OCI-LY3 (cell line): ENCODE data around the gene MEF2C.
"Not testable (repeated sequence)": the region's sequence is repeated elsewhere in the genome, so short reads cannot be mapped to it uniquely, and the experiment has no call there.

Source experiments
- H2AFZ ChIP-seq: fragments of 200-600, 300-600 bp; shearing (Covaris generic); 2 replicates; pipeline ENCODE4 v1.6.0; 2014; ENCODE audit warnings: antibody characterized with exemption, low read depth, low read length
- H3K27ac ChIP-seq: fragments of 200-600, 300-600 bp; sonication (generic); 2 replicates; pipeline ENCODE4 v1.5.1; 2014; ENCODE audit warnings: mild to moderate bottlenecking, low read length, moderate library complexity, mixed read lengths
- H3K27me3 ChIP-seq: fragments of 200-600, 300-600 bp; sonication (generic); 2 replicates; pipeline ENCODE4 v1.6.1; 2014; ENCODE audit warnings: low read depth, low read length, mixed read lengths
- H3K36me3 ChIP-seq: fragments of 200-600, 300-600 bp; sonication (generic); replicated peaks from 2 replicates; pipeline ENCODE3; 2014; ENCODE audit warnings: low read depth, low read length, mixed read lengths
- H3K4me1 ChIP-seq: fragments of 300-600, 200-600 bp; sonication (generic); 2 replicates; pipeline ENCODE4 v1.6.1; 2014; ENCODE audit warnings: low read length, mixed read lengths
- H3K4me2 ChIP-seq: fragments of 200-600, 300-600 bp; sonication (generic); 2 replicates; pipeline ENCODE4 v1.6.1; 2014; ENCODE audit warnings: low read length, mixed read lengths
- H3K4me3 ChIP-seq: fragments of 300-600, 200-600 bp; sonication (generic); 2 replicates; pipeline ENCODE4 v1.5.1; 2014; ENCODE audit warnings: antibody characterized with exemption, mild to moderate bottlenecking, low read length, moderate library complexity
- H3K79me2 ChIP-seq: fragments of 300-600, 200-600 bp; shearing (Covaris generic); 2 replicates; pipeline ENCODE4 v1.6.1; 2014; ENCODE audit warnings: mild to moderate bottlenecking, low read length, mixed read lengths
- H3K9ac ChIP-seq: fragments of 300-600, 200-600 bp; shearing (Covaris generic); 2 replicates; pipeline ENCODE4 v1.6.0; 2014; ENCODE audit warnings: mild to moderate bottlenecking, low read length, moderate library complexity
- H3K9me3 ChIP-seq: fragments of 200-600, 300-600 bp; shearing (Covaris generic); 2 replicates; pipeline ENCODE4 v1.6.1; 2014; ENCODE audit warnings: low read length, mixed read lengths; ENCODE audit not compliant: insufficient read depth
- H4K20me1 ChIP-seq: fragments of 200-600, 300-600 bp; sonication (generic); 2 replicates; pipeline ENCODE4 v1.6.1; 2016; ENCODE audit warnings: low read length, mixed read lengths; ENCODE audit not compliant: insufficient read depth
- CTCF ChIP-seq: fragments of 200-600, 300-600 bp; sonication (generic); IDR thresholded peaks from 2 replicates; pipeline ENCODE4 v1.5.1; 2014; ENCODE audit warnings: antibody characterized with exemption, low read length, low read depth
- EZH2phosphoT487 ChIP-seq: fragments of 200-600 bp; shearing (Covaris generic); IDR thresholded peaks from 2 replicates; pipeline ENCODE4 v1.6.1; 2018; ENCODE audit warnings: antibody characterized with exemption, mixed run types, low read depth

The MEF2C gene

GRCh38 chr5:88926774-88927173, 43.8 kb upstream of the MEF2C start:
- no peak for TF ChIP-seq EZH2phosphoT487
- no peak for TF ChIP-seq CTCF
- H3K4me3 ChIP-seq: no peak overlapping the region
- no peak overlapping the region for H3K27ac ChIP-seq
- H4K20me1 ChIP-seq: no peaks in the 10 kb centered on the region
- H3K4me1 ChIP-seq: no peaks in the 10 kb centered on the region
- H3K9me3 ChIP-seq: no peaks in the 10 kb centered on the region
- H2AFZ ChIP-seq: no peak overlapping the region
- H3K4me2 ChIP-seq: no peak overlapping the region
- H3K36me3 ChIP-seq: no peaks in the 10 kb centered on the region
- no peaks in the 10 kb centered on the region for H3K79me2 ChIP-seq
- H3K27me3 ChIP-seq: no peaks in the 10 kb centered on the region
- no peak overlapping the region for H3K9ac ChIP-seq

GRCh38 chr5:88925692-88926490, 42.9 kb upstream of the MEF2C start:
- TF ChIP-seq CTCF: no peak
- no peak for TF ChIP-seq EZH2phosphoT487
- Histone ChIP-seq H2AFZ (no peak overlapping the region), H3K79me2 (no peaks in the 10 kb centered on the region), H3K27me3 (no peaks in the 10 kb centered on the region), H3K4me2 (no peak overlapping the region), H3K4me1 (no peaks in the 10 kb centered on the region), H3K4me3 (no peak overlapping the region), H3K27ac (no peak overlapping the region), H3K9me3 (no peaks in the 10 kb centered on the region), H3K9ac (no peak overlapping the region), H4K20me1 (no peaks in the 10 kb centered on the region), H3K36me3 (no peaks in the 10 kb centered on the region)

- no peak overlapping the region for H3K4me3 ChIP-seq
- H3K36me3 ChIP-seq: no peaks in the 10 kb centered on the region
- H3K4me1 ChIP-seq: no peaks in the 10 kb centered on the region
- no peaks in the 10 kb centered on the region for H3K79me2 ChIP-seq
- no peak overlapping the region for H3K9ac ChIP-seq
- H2AFZ ChIP-seq: no peak overlapping the region
- H4K20me1 ChIP-seq: no peaks in the 10 kb centered on the region
- no peaks in the 10 kb centered on the region for H3K27me3 ChIP-seq
- no peaks in the 10 kb centered on the region for H3K9me3 ChIP-seq
- no peak overlapping the region for H3K27ac ChIP-seq
- H3K4me2 ChIP-seq: no peak overlapping the region
- TF ChIP-seq EZH2phosphoT487: no peak
- no peak for TF ChIP-seq CTCF
Measured at GRCh38 chr5:88924330-88924657, 41.3 kb upstream of the MEF2C start.

GRCh38 chr5:88923623-88924329, 40.8 kb upstream of the MEF2C start:
- H3K9me3 ChIP-seq: no peaks in the 10 kb centered on the region
- no peak overlapping the region for H3K9ac ChIP-seq
- TF ChIP-seq EZH2phosphoT487 (no peak), CTCF (no peak)
- H3K4me1 ChIP-seq: no peaks in the 10 kb centered on the region
- H3K4me2 ChIP-seq: no peak overlapping the region
- H2AFZ ChIP-seq: no peak overlapping the region
- H4K20me1 ChIP-seq: no peaks in the 10 kb centered on the region
- H3K36me3 ChIP-seq: no peaks in the 10 kb centered on the region
- no peak overlapping the region for H3K27ac ChIP-seq
- H3K4me3 ChIP-seq: no peak overlapping the region
- no peaks in the 10 kb centered on the region for H3K27me3 ChIP-seq
- no peaks in the 10 kb centered on the region for H3K79me2 ChIP-seq

GRCh38 chr5:88912743-88913142, 29.8 kb upstream of the MEF2C start:
- H3K27ac ChIP-seq, H3K4me2 ChIP-seq, H3K9ac ChIP-seq, H3K9me3 ChIP-seq, H2AFZ ChIP-seq, H3K4me1 ChIP-seq, H3K27me3 ChIP-seq, H4K20me1 ChIP-seq, H3K36me3 ChIP-seq, H3K79me2 ChIP-seq, H3K4me3 ChIP-seq: not testable (repeated sequence)

GRCh38 chr5:88911059-88911572, 28.1 kb upstream of the MEF2C start:
- not testable (repeated sequence) for H3K4me3 ChIP-seq, H3K79me2 ChIP-seq, H3K27me3 ChIP-seq, H2AFZ ChIP-seq, H3K9me3 ChIP-seq, H3K36me3 ChIP-seq, H3K4me2 ChIP-seq, H3K4me1 ChIP-seq, H4K20me1 ChIP-seq, H3K27ac ChIP-seq, H3K9ac ChIP-seq
